VCaP (cell line): ENCODE results near the gene CMTM3.

Experiments
- H3K27ac ChIP-seq: fragments of 450-650 bp; 2 replicates; pipeline ENCODE4 v1.5.1; 2017
- TF ChIP-seq, protein P1 (sequence below): fragments of 450-650 bp; conservative IDR thresholded peaks from 2 replicates; pipeline ENCODE4 v1.5.1; 2017; ENCODE audit warnings: mild to moderate bottlenecking, moderate library complexity

CMTM3 gene

GRCh38 chr16:66614161-66614802 lies 9.8 kb downstream of the CMTM3 start:
- H3K27ac ChIP-seq, result no peak overlapping the region
- TF ChIP-seq, protein P1, sequence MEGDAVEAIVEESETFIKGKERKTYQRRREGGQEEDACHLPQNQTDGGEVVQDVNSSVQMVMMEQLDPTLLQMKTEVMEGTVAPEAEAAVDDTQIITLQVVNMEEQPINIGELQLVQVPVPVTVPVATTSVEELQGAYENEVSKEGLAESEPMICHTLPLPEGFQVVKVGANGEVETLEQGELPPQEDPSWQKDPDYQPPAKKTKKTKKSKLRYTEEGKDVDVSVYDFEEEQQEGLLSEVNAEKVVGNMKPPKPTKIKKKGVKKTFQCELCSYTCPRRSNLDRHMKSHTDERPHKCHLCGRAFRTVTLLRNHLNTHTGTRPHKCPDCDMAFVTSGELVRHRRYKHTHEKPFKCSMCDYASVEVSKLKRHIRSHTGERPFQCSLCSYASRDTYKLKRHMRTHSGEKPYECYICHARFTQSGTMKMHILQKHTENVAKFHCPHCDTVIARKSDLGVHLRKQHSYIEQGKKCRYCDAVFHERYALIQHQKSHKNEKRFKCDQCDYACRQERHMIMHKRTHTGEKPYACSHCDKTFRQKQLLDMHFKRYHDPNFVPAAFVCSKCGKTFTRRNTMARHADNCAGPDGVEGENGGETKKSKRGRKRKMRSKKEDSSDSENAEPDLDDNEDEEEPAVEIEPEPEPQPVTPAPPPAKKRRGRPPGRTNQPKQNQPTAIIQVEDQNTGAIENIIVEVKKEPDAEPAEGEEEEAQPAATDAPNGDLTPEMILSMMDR, result no peak

- no peak overlapping the region for H3K27ac ChIP-seq
- TF ChIP-seq, protein P1, result no peak
Observed at GRCh38 chr16:66616169-66616568, 11.7 kb downstream of the CMTM3 start.

- H3K27ac ChIP-seq, result no peak overlapping the region
- TF ChIP-seq, protein P1, result no peak
Observed at GRCh38 chr16:66616592-66616991, 12.1 kb downstream of the CMTM3 start.

GRCh38 chr16:66617010-66617434 lies 12.5 kb downstream of the CMTM3 start:
- no peak overlapping the region for H3K27ac ChIP-seq
- TF ChIP-seq, protein P1, result no peak

GRCh38 chr16:66617728-66618127 lies 13.2 kb downstream of the CMTM3 start:
- TF ChIP-seq, protein P1, result no peak
- H3K27ac ChIP-seq, result peak overlapping the region; percentile 22; the same call in 1 of the 2 replicates

GRCh38 chr16:66618588-66619375 lies 14.3 kb downstream of the CMTM3 start:
- peak overlapping the region; percentile 22; the same call in 1 of the 2 replicates for H3K27ac ChIP-seq
- TF ChIP-seq, protein P1, result no peak

GRCh38 chr16:66619534-66620428 lies 15.3 kb downstream of the CMTM3 start:
- TF ChIP-seq, protein P1, result no peak
- H3K27ac ChIP-seq, result no peak overlapping the region
